Measurements from ENCODE around the gene GPATCH8. TPM values are rescaled to one million over a fixed set of nuclear protein-coding genes. Genes with fewer than 3 reads are reported as not detected.

Gene GPATCH8
- total and polyA plus RNA-seq, 2 of the 8 experiments (the other 6 are each of a cell fraction or from before 2014, with no cell fraction given) = 20.5 to 58.1 TPM

DNA sequence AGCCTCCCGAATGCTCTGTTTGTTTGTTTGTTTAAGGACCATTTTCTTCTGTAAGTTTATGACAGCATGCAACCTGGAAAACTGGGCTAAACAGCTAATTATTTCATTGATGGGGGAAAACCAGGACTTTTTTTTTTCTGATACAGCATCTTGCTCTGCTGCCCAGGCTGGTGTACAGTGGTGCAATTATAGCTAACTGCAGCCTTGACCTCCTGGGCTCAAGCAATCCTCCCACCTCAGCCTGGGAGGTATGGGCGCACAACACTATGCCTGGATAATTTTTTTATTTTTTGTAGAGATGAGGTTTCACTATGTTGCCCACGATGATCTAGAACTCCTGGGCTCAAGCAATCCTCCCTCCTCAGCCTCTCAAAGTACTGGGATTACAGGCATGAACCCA lies 37.3 kb downstream of the GPATCH8 start:
- Histone ChIP-seq H4K20me1 (replicated peaks in 1 of 2; ENCODE audit: control insufficient read depth in 1 of 2, insufficient read depth in 2 of 2, low read length in 2 of 2) (peaks cover 4 to 5% of the 10 kb centered on the region in 2 experiments), H3K23ac (ENCODE audit: insufficient read length) (no peak overlapping the region), H2AFZ (ENCODE audit: low read length) (no peak overlapping the region), H3K14ac (ENCODE audit: insufficient read length) (no peak overlapping the region), H3K56ac (replicated peaks; ENCODE audit: insufficient read length, low read depth, low read length) (no peak overlapping the region), H3K27me3 (replicated peaks in 1 of 4; ENCODE audit: control insufficient read depth in 3 of 4, extremely low read depth in 1 of 4, insufficient read depth in 3 of 4, low read length in 3 of 4) (no peaks in the 10 kb centered on the region), H3K23me2 (ENCODE audit: low read depth, low read length) (no peaks in the 10 kb centered on the region), H2BK15ac (ENCODE audit: low read length) (no peak overlapping the region), H4K8ac (ENCODE audit: extremely low read depth, insufficient read depth, low read length) (no peak overlapping the region), H3K79me2 (ENCODE audit: control insufficient read depth in 1 of 2, insufficient read depth in 2 of 2, low read length in 2 of 2) (peaks cover 0 to 60% of the 10 kb centered on the region in 2 experiments; a peak in 2 of 4 replicates), H4K5ac (ENCODE audit: insufficient read length, low read depth, low read length) (no peak overlapping the region), H3K4me1 (replicated peaks in 1 of 4; ENCODE audit: control insufficient read depth in 3 of 4, insufficient read depth in 4 of 4, low read length in 3 of 4) (no peaks in the 10 kb centered on the region; a peak in 1 of 7 replicates), H3K79me1 (ENCODE audit: low read depth, low read length) (no peaks in the 10 kb centered on the region; the same call in 1 of the 2 replicates), H2BK120ac (replicated peaks; ENCODE audit: low read depth, low read length) (no peak overlapping the region), H2BK20ac (ENCODE audit: low read length) (no peak overlapping the region), H4K91ac (replicated peaks; ENCODE audit: insufficient read length, low read length) (no peak overlapping the region), H2AK5ac (ENCODE audit: low read depth, low read length) (no peak overlapping the region), H3K18ac (ENCODE audit: extremely low read depth, low read length) (no peak overlapping the region), H3K27ac (ENCODE audit: low read depth, low read length) (no peak overlapping the region), H3K36me3 (ENCODE audit: control insufficient read depth in 2 of 4, insufficient read depth in 4 of 4, low read length in 3 of 4) (peaks cover 0 to 10% (median 0%) of the 10 kb centered on the region in 4 experiments; a peak in 3 of 8 replicates), H3K4ac (replicated peaks; ENCODE audit: insufficient read length, low read depth, low read length) (no peak overlapping the region), H3K9me3 (ENCODE audit: insufficient read depth in 2 of 2, low read depth in 1 of 2, low read length in 1 of 2) (no peaks in the 10 kb centered on the region), H3K9ac (replicated peaks in 1 of 4; ENCODE audit: extremely low read depth in 1 of 4, low read depth in 3 of 4, low read length in 3 of 4) (no peak overlapping the region), H2BK12ac (ENCODE audit: low read depth, low read length) (no peak overlapping the region), H3K4me3 (ENCODE audit: extremely low read depth in 1 of 4, insufficient read depth in 2 of 4, low read depth in 3 of 4, low read length in 4 of 4) (no peak overlapping the region), H2BK5ac (ENCODE audit: low read depth, low read length) (no peak overlapping the region), H3K4me2 (ENCODE audit: insufficient read depth in 1 of 2, low read depth in 2 of 2, low read length in 2 of 2) (no peak overlapping the region)
- DNase-seq (ENCODE audit: low read depth in 1 of 2, low spot score in 2 of 2) = no peak
- 91% methylated on average over 3 of the region's 3 CpGs; no CpG with 5 or more reads in 1 of the 2 experiments for WGBS, 2 experiments (ENCODE audit: extremely low coverage in 1 of 2, insufficient coverage in 1 of 2, insufficient read length in 1 of 2, insufficient replicate concordance in 2 of 2, low coverage in 1 of 2, low lambda C conversion rate in 2 of 2, missing lambda C conversion rate in 1 of 2)
- POLR2A ChIA-PET (ENCODE audit: partially characterized antibody) = no interaction called here
- CTCF ChIA-PET (ENCODE audit: partially characterized antibody) = interaction anchor here (1.1 kb wide), 1 partner anchor 57 kb away, joined by 4 read pairs; no protein-coding TSS in a partner anchor
- no peak for FAIRE-seq
- no peak for TF ChIP-seq CBX8 (IDR thresholded peaks at IDR 0.05; ENCODE audit: borderline replicate concordance, low read depth, low read length)
- TF ChIP-seq BACH1 (IDR thresholded peaks at IDR 0.05; ENCODE audit: low read length) = no peak
- no peak for TF ChIP-seq POLR2A (IDR thresholded peaks at IDR 0.05; ENCODE audit: control extremely low read depth in 1 of 2, low read depth in 2 of 2, low read length in 2 of 2)
- no peak for TF ChIP-seq HDAC6 (IDR thresholded peaks at IDR 0.05; ENCODE audit: low read depth, low read length)
- no peak for TF ChIP-seq BCL11A (IDR thresholded peaks at IDR 0.05; ENCODE audit: low read depth in 2 of 2, low read length in 2 of 2)
- TF ChIP-seq KDM5A (IDR thresholded peaks at IDR 0.05; ENCODE audit: low read length) = no peak
- TF ChIP-seq RFX5 (IDR thresholded peaks at IDR 0.05; ENCODE audit: borderline replicate concordance, low read depth, low read length) = no peak
- no peak for TF ChIP-seq SUZ12 (IDR thresholded peaks at IDR 0.05; ENCODE audit: low read length)
- no peak for TF ChIP-seq NRF1 (IDR thresholded peaks at IDR 0.05; ENCODE audit: low read depth, low read length)
- TF ChIP-seq EZH2 (IDR thresholded peaks at IDR 0.05; ENCODE audit: low read depth, low read length, severe bottlenecking) = no peak
- TF ChIP-seq TEAD4 (IDR thresholded peaks at IDR 0.05; ENCODE audit: low read depth, low read length) = no peak
- TF ChIP-seq RBBP5 (IDR thresholded peaks at IDR 0.05; ENCODE audit: borderline replicate concordance, low read depth, low read length) = no peak
- no peak for TF ChIP-seq BRCA1 (IDR thresholded peaks at IDR 0.05; ENCODE audit: low read depth, low read length)
- no peak for TF ChIP-seq PHF8 (conservative IDR thresholded peaks at IDR 0.05; ENCODE audit: low read depth, low read length)
- TF ChIP-seq, protein P1, sequence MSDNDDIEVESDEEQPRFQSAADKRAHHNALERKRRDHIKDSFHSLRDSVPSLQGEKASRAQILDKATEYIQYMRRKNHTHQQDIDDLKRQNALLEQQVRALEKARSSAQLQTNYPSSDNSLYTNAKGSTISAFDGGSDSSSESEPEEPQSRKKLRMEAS (IDR thresholded peaks at IDR 0.05) = no peak

All from H1 (cell line).